B cell (primary cell): ENCODE measurements around the gene FMNL3. TPM values are rescaled to one million over a fixed set of nuclear protein-coding genes. Genes with fewer than 3 reads are reported as not detected.
A peak's percentile ranks its signal among the peaks of the same experiment; 100 is the strongest.

Source experiments
- ATAC-seq: fragments of 200-7000 bp; cut with Tn5 transposase; one replicate; pipeline ENCODE4 v1.10.0; 2021; ENCODE audit warnings: low read depth, mild to moderate bottlenecking, moderate number of reproducible peaks, moderate library complexity
- CTCF ChIA-PET: fragments of 350-600 bp; sonication (Branson Sonifier 250); formaldehyde crosslinking; loops from one replicate; lab custom pipeline; 2021; ENCODE audit warnings: antibody characterized with exemption, inconsistent platforms; lab: Charles Lee
- POLR2A ChIA-PET: fragments of 350-600 bp; sonication (Branson Sonifier 250); formaldehyde crosslinking; loops from one replicate; lab custom pipeline; 2021; ENCODE audit warnings: antibody characterized with exemption; lab: Charles Lee
- DNase-seq: peaks from one replicate; pipeline ENCODE4 v3.0.0; 2013
- H2AFZ ChIP-seq: 2 replicates; pipeline ENCODE4 v1.6.1; 2012; ENCODE audit warnings: mild to moderate bottlenecking, low read depth, low read length; ENCODE audit not compliant: insufficient read depth, poor library complexity, severe bottlenecking
- H3K27ac ChIP-seq, 2 donors: 1 replicate in 1 of 2; 2 replicates in 1 of 2; pipeline ENCODE4 v1.5.1; 2012 to 2013; ENCODE audit warnings: low read length in 2 of 2, mild to moderate bottlenecking in 2 of 2, moderate library complexity in 1 of 2
- H3K27me3 ChIP-seq, 4 experiments: fragments of 200-600 bp in 1 of 4; sonication (generic) in 1 of 4; replicated peaks in 1 of 4; 1 replicate in 2 of 4; 2 replicates in 2 of 4; pipeline versions ENCODE4 v1.6.1 to v1.7.0; 2013 to 2016; ENCODE audit warnings: low read length in 3 of 4, mild to moderate bottlenecking in 2 of 4, mixed read lengths in 1 of 4, moderate library complexity in 1 of 4; ENCODE audit not compliant: insufficient read depth in 4 of 4, control insufficient read depth in 3 of 4; ENCODE audit errors: control extremely low read depth in 1 of 4
- H3K36me3 ChIP-seq, 2 experiments: replicated peaks in 1 of 2; 1 replicate in 1 of 2; 2 replicates in 1 of 2; pipeline versions ENCODE4 v1.6.1 to v1.7.1; 2013; ENCODE audit warnings: low read length in 1 of 2; ENCODE audit not compliant: insufficient read depth in 2 of 2, control insufficient read depth in 1 of 2; ENCODE audit errors: control extremely low read depth in 1 of 2, extremely low read depth in 1 of 2
- H3K4me1 ChIP-seq, 2 donors: fragments of 200-600 bp in 1 of 2; sonication (generic) in 1 of 2; 1 replicate in 1 of 2; 2 replicates in 1 of 2; pipeline versions ENCODE4 v1.5.1 to v1.6.1; 2013 to 2017; ENCODE audit warnings: low read length in 2 of 2; ENCODE audit not compliant: control insufficient read depth in 2 of 2, insufficient read depth in 2 of 2
- H3K4me2 ChIP-seq: replicated peaks from 2 replicates; pipeline ENCODE3; 2012; ENCODE audit warnings: mild to moderate bottlenecking, low read depth, low read length; ENCODE audit not compliant: poor library complexity, severe bottlenecking
- H3K4me3 ChIP-seq, 5 experiments: fragments of 200-600 bp in 1 of 5; sonication (generic) in 1 of 5; 1 replicate in 3 of 5; 2 replicates in 2 of 5; pipeline versions ENCODE4 v1.5.1 to v1.7.0; 2011 to 2016; ENCODE audit warnings: low read length in 4 of 5, mild to moderate bottlenecking in 4 of 5, low read depth in 2 of 5, control low read depth in 1 of 5, moderate library complexity in 1 of 5; ENCODE audit not compliant: insufficient read depth in 1 of 5; ENCODE audit errors: control extremely low read depth in 1 of 5, extremely low read depth in 1 of 5
- H3K79me2 ChIP-seq: fragments of 200-600 bp; sonication (generic); one replicate; pipeline ENCODE4 v1.6.0; 2016; ENCODE audit warnings: low read length; ENCODE audit not compliant: control insufficient read depth, insufficient read depth
- H3K9ac ChIP-seq: fragments of 200-600 bp; sonication (generic); 2 replicates; pipeline ENCODE4 v1.6.1; 2017; ENCODE audit warnings: mild to moderate bottlenecking, low read length, moderate library complexity
- H3K9me3 ChIP-seq, 3 donors: one replicate each; pipeline versions ENCODE4 v1.6.1 to v1.7.1; 2013; ENCODE audit warnings: low read length in 2 of 3; ENCODE audit not compliant: control insufficient read depth in 2 of 3, insufficient read depth in 1 of 3; ENCODE audit errors: control extremely low read depth in 1 of 3
- H4K20me1 ChIP-seq: 2 replicates; pipeline ENCODE4 v1.6.0; 2012; ENCODE audit warnings: mild to moderate bottlenecking, low read length; ENCODE audit not compliant: insufficient read depth, control insufficient read depth, poor library complexity, severe bottlenecking
- H3K27ac Mint-ChIP-seq: one replicate; pipeline ENCODE4 v1.8.0; 2021; ENCODE audit warnings: mixed read lengths
- H3K27me3 Mint-ChIP-seq: one replicate; pipeline ENCODE4 v1.8.0; 2021; ENCODE audit warnings: mixed read lengths
- H3K4me1 Mint-ChIP-seq: one replicate; pipeline ENCODE4 v1.8.0; 2021; ENCODE audit warnings: mixed read lengths
- H3K4me3 Mint-ChIP-seq: one replicate; pipeline ENCODE4 v1.8.0; 2021; ENCODE audit warnings: mixed read lengths
- H3K9me3 Mint-ChIP-seq: one replicate; pipeline ENCODE4 v1.8.0; 2022; ENCODE audit warnings: mixed read lengths; ENCODE audit not compliant: insufficient read depth
- CTCF ChIP-seq: fragments of 200-600 bp; IDR thresholded peaks from one replicate; pipeline ENCODE4 v1.8.0; 2022; ENCODE audit warnings: antibody characterized with exemption, mild to moderate bottlenecking
- EZH2 ChIP-seq: IDR thresholded peaks from 2 replicates; pipeline ENCODE4 v1.6.1; 2012; ENCODE audit warnings: borderline replicate concordance, low read depth, mild to moderate bottlenecking, moderate library complexity, low read length; ENCODE audit not compliant: insufficient read depth, poor library complexity, severe bottlenecking
- WGBS: methylation state at CpG from one replicate; pipeline ENCODE4 v1.1.5; 2013; ENCODE audit warnings: missing lambda C conversion rate; ENCODE audit not compliant: insufficient coverage; 5-methylcytosine and 5-hydroxymethylcytosine counted together
- intact Hi-C: fragments of 100-400 bp; cut with micrococcal nuclease; formaldehyde crosslinking; loops from one replicate; pipeline ENCODE4 v1.10.0; 2022
- polyA plus RNA-seq: library from polyadenylated mRNA; depleted of rRNA; stranded (reverse); fragments of >200 nt; gene quantifications from 2 replicates; pipeline ENCODE4 v1.2.3, GENCODE V29; 2012
- total RNA-seq, 2 donors: library from RNA; stranded (reverse); fragments of 120-200 nt in 1 of 2; gene quantifications; 1 replicate in 1 of 2; 2 replicates in 1 of 2; pipeline versions ENCODE4 v1.2.3 to v1.2.4, GENCODE V29; 2013 to 2022

Gene FMNL3
- total and polyA plus RNA-seq, 2 donors (not counting 1 experiment from before 2014, with no cell fraction given) = 19.3 to 69.9 TPM

GRCh38 chr12:49672301-49673217, 34.6 kb downstream of the FMNL3 start:
- no peaks in the 10 kb centered on the region for H3K9me3 ChIP-seq
- peaks cover 66% of the 10 kb centered on the region for H3K79me2 ChIP-seq
- CTCF ChIA-PET = interaction anchor here (0.6 to 6.5 kb wide), 10 partner anchors 8 to 43 kb away, joined by 3 to 48 read pairs (median 8); partner anchors contain the start of gene FMNL3
- Mint-ChIP-seq H3K4me3 (peak overlapping the region; percentile 67), H3K4me1 (peaks cover 94% of the 10 kb centered on the region), H3K27me3 (no peaks in the 10 kb centered on the region), H3K9me3 (no peaks in the 10 kb centered on the region), H3K27ac (peak overlapping the region; percentile 87)
- H2AFZ ChIP-seq = no peak overlapping the region
- peak overlapping the region; percentile 92 to 95 for H3K27ac ChIP-seq
- no peaks in the 10 kb centered on the region for H3K27me3 ChIP-seq
- WGBS = 82% methylated on average over 2 of the region's 5 CpGs
- peak overlapping the region; percentile 62 for H3K4me2 ChIP-seq
- DNase-seq (peak; percentile 48), ATAC-seq (peak; percentile 9)
- intact Hi-C loops = no loop called here
- H3K9ac ChIP-seq = peak overlapping the region; percentile 25
- no peaks in the 10 kb centered on the region for H4K20me1 ChIP-seq
- peaks cover 75 to 78% of the 10 kb centered on the region in 2 donors for H3K4me1 ChIP-seq
- POLR2A ChIA-PET = interaction anchor here (0.6 to 1.3 kb wide), 5 partner anchors 8 to 594 kb away, joined by 3 to 5 read pairs (median 3); no protein-coding TSS in a partner anchor
- no peaks in the 10 kb centered on the region for H3K36me3 ChIP-seq
- H3K4me3 ChIP-seq = no peak overlapping the region
- TF ChIP-seq EZH2 (no peak), CTCF (no peak)
